HUES48 (cell line): ENCODE data around the gene ITPR3.

Experiments
- H3K27ac ChIP-seq: one replicate; pipeline ENCODE4 v1.7.0; 2013; ENCODE audit warnings: low read depth, low read length, inconsistent platforms
- H3K27me3 ChIP-seq: 2 replicates; pipeline ENCODE4 v1.6.1; 2013; ENCODE audit warnings: mild to moderate bottlenecking, low read length; ENCODE audit not compliant: control insufficient read depth, insufficient read depth
- H3K36me3 ChIP-seq: 2 replicates; pipeline ENCODE4 v1.6.1; 2013; ENCODE audit warnings: low read length; ENCODE audit not compliant: control insufficient read depth, insufficient read depth
- H3K4me1 ChIP-seq: 2 replicates; pipeline ENCODE4 v1.6.1; 2013; ENCODE audit warnings: mild to moderate bottlenecking, low read length; ENCODE audit not compliant: control insufficient read depth, insufficient read depth
- H3K4me3 ChIP-seq: 2 replicates; pipeline ENCODE4 v1.5.1; 2013; ENCODE audit warnings: mild to moderate bottlenecking, low read depth, low read length
- H3K9ac ChIP-seq: 2 replicates; pipeline ENCODE4 v1.6.1; 2013; ENCODE audit warnings: mild to moderate bottlenecking, low read depth, low read length, moderate library complexity
- H3K9me3 ChIP-seq: 2 replicates; pipeline ENCODE4 v1.6.1; 2013; ENCODE audit warnings: low read length; ENCODE audit not compliant: control insufficient read depth, insufficient read depth

ITPR3 gene

GRCh38 chr6:33683576-33684427, 62.7 kb downstream of the ITPR3 start:
- Histone ChIP-seq H3K9me3 (no peaks in the 10 kb centered on the region), H3K36me3 (peaks cover 89% of the 10 kb centered on the region), H3K4me3 (no peak overlapping the region), H3K27me3 (no peaks in the 10 kb centered on the region), H3K4me1 (no peaks in the 10 kb centered on the region), H3K9ac (no peak overlapping the region), H3K27ac (no peak overlapping the region)

GRCh38 chr6:33684428-33684896, 63.3 kb downstream of the ITPR3 start:
- no peaks in the 10 kb centered on the region for H3K9me3 ChIP-seq
- H3K36me3 ChIP-seq: peaks cover 89% of the 10 kb centered on the region
- H3K27ac ChIP-seq: no peak overlapping the region
- H3K9ac ChIP-seq: no peak overlapping the region
- H3K4me1 ChIP-seq: no peaks in the 10 kb centered on the region
- H3K27me3 ChIP-seq: no peaks in the 10 kb centered on the region
- H3K4me3 ChIP-seq: no peak overlapping the region

DNA sequence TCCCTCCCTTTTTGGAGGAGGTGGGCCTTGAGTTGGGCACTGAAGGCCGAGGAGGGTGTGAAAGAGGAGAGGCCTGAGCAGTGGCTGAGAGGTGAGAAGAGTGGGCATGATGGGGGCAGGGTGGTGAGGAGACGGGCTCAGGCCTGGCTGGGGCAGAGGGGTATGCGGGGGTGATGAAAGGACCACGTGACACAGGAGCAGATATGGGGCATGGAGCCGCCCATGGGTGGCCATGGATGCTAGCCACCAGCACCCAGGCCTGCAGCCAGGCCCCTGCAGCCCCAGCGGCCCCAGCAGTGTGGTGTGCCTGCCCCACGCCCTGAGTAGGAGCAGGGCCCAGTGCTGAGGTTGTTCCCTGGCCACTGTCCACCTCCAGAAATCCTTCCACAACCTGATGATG, 63.9 kb downstream of the ITPR3 start:
- no peak overlapping the region for H3K4me3 ChIP-seq
- no peak overlapping the region for H3K9ac ChIP-seq
- H3K4me1 ChIP-seq: no peaks in the 10 kb centered on the region
- no peaks in the 10 kb centered on the region for H3K9me3 ChIP-seq
- H3K36me3 ChIP-seq: peaks cover 89% of the 10 kb centered on the region
- no peak overlapping the region for H3K27ac ChIP-seq
- H3K27me3 ChIP-seq: no peaks in the 10 kb centered on the region

DNA sequence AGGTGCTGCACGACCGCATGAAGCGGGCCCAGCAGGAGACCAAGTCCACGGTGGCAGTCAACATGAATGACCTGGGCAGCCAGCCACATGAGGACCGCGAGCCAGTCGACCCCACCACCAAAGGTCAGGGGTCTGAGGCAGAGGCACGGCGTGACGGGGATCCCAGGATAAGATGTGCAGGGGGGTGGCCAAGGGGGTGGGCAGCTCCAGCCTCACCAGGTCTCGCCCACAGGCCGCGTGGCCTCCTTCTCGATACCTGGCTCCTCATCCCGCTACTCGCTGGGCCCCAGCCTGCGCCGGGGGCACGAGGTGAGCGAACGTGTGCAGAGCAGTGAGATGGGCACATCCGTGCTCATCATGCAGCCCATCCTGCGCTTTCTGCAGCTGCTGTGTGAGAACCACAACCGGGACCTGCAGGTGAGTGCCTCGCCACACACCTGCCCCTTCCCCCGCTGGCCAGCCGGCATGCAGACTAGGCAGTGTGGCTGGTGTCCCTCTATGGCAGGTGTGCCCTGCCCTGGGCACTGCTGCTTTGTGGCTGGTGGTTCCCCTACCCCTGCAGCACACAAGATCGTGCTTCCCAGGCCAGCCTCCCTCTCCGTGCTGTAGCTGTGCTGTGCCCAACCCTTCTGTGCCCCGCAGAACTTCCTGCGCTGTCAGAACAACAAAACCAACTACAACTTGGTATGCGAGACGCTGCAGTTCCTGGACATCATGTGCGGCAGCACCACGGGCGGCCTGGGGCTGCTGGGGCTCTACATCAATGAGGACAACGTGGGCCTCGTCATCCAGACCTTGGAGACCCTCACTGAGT, 64.5 kb downstream of the ITPR3 start:
- no peaks in the 10 kb centered on the region for H3K4me1 ChIP-seq
- no peak overlapping the region for H3K9ac ChIP-seq
- no peak overlapping the region for H3K4me3 ChIP-seq
- no peaks in the 10 kb centered on the region for H3K27me3 ChIP-seq
- no peaks in the 10 kb centered on the region for H3K9me3 ChIP-seq
- no peak overlapping the region for H3K27ac ChIP-seq
- H3K36me3 ChIP-seq: peaks cover 88% of the 10 kb centered on the region

- H3K9me3 ChIP-seq: no peaks in the 10 kb centered on the region
- peaks cover 92% of the 10 kb centered on the region for H3K36me3 ChIP-seq
- no peaks in the 10 kb centered on the region for H3K27me3 ChIP-seq
- no peak overlapping the region for H3K4me3 ChIP-seq
- no peak overlapping the region for H3K9ac ChIP-seq
- no peak overlapping the region for H3K27ac ChIP-seq
- no peaks in the 10 kb centered on the region for H3K4me1 ChIP-seq
Observed at GRCh38 chr6:33686225-33686924, 65.3 kb downstream of the ITPR3 start.

GRCh38 chr6:33686981-33687975, 66.2 kb downstream of the ITPR3 start:
- Histone ChIP-seq H3K4me3 (no peak overlapping the region), H3K9me3 (no peaks in the 10 kb centered on the region), H3K4me1 (no peaks in the 10 kb centered on the region), H3K27ac (no peak overlapping the region), H3K36me3 (peaks cover 98% of the 10 kb centered on the region), H3K9ac (no peak overlapping the region), H3K27me3 (no peaks in the 10 kb centered on the region)

- Histone ChIP-seq H3K9me3 (no peaks in the 10 kb centered on the region), H3K27ac (no peak overlapping the region), H3K36me3 (peaks cover 98% of the 10 kb centered on the region), H3K4me1 (no peaks in the 10 kb centered on the region), H3K27me3 (no peaks in the 10 kb centered on the region), H3K9ac (no peak overlapping the region), H3K4me3 (no peak overlapping the region)
Observed at GRCh38 chr6:33688006-33688405, 66.9 kb downstream of the ITPR3 start.

DNA sequence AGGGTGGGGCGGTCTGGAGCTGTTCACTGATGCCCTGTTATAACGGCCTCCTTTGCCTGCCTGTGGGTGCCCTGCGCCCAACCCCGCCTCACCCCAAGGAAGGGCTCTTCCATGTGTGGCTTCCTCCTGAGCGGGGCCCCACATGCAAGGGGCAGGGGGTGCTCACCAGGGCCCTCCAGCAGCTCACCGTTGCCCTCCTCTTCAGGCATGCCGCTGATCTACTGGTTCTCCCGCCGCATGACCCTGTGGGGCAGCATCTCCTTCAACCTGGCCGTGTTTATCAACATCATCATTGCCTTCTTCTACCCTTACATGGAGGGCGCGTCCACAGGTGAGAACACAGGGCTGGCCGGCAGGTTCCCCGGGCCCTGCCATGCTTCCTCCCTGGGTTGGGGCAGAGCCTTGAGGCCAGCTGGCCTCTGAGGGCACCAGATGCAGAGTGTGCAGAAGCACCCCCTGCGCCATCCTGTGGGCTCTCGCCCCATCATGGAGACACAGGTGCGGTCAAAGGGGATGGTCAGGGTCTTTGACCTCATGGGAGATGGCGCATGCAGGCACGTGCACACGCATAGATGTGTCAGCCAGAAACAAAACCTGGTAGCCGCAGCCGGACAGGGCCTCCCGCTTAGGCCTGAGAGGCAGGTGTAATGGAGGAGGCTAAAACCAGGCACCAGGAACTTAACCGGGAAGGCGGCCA, 67.5 kb downstream of the ITPR3 start:
- Histone ChIP-seq H3K27me3 (no peaks in the 10 kb centered on the region), H3K9ac (no peak overlapping the region), H3K27ac (no peak overlapping the region), H3K9me3 (no peaks in the 10 kb centered on the region), H3K36me3 (peaks cover 98% of the 10 kb centered on the region), H3K4me3 (no peak overlapping the region), H3K4me1 (no peaks in the 10 kb centered on the region)

GRCh38 chr6:33689148-33689494, 68.0 kb downstream of the ITPR3 start:
- Histone ChIP-seq H3K36me3 (peaks cover 98% of the 10 kb centered on the region), H3K27me3 (no peaks in the 10 kb centered on the region), H3K9me3 (no peaks in the 10 kb centered on the region), H3K9ac (no peak overlapping the region), H3K4me3 (no peak overlapping the region), H3K4me1 (no peaks in the 10 kb centered on the region), H3K27ac (no peak overlapping the region)

GRCh38 chr6:33689879-33690278, 68.8 kb downstream of the ITPR3 start:
- Histone ChIP-seq H3K4me3 (no peak overlapping the region), H3K27ac (no peak overlapping the region), H3K4me1 (no peaks in the 10 kb centered on the region), H3K36me3 (peaks cover 97% of the 10 kb centered on the region), H3K27me3 (no peaks in the 10 kb centered on the region), H3K9ac (no peak overlapping the region), H3K9me3 (no peaks in the 10 kb centered on the region)
